ENCODE data around the gene TMEM161A. TPM values are rescaled to one million over a fixed set of nuclear protein-coding genes. Genes with fewer than 3 reads are reported as not detected.

The TMEM161A gene
- total and polyA plus RNA-seq, 2 of the 13 experiments (the other 11 are each of a cell fraction or from before 2014, with no cell fraction given), result 25.9 to 31.4 TPM

DNA sequence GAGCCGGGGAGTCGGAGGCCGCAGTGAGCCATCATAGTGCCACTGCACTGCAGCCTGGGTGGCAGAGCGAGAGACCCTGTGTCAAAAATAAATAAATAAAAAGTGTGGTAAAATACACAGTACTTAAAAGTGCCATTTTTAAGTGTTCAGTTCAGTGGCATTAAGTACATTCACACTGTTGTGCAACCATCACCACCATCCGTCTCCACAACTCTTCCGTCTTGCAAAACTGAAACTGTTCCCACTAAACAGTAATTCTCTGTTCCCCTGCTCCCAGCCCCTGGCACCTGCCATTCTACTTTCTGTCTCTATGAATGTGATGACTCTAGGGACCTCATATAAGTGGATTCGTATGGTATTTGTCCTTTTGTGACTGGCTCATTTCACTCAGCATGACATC is 61.2 kb downstream of the TMEM161A start (continued):
- TF ChIP-seq, protein P1, sequence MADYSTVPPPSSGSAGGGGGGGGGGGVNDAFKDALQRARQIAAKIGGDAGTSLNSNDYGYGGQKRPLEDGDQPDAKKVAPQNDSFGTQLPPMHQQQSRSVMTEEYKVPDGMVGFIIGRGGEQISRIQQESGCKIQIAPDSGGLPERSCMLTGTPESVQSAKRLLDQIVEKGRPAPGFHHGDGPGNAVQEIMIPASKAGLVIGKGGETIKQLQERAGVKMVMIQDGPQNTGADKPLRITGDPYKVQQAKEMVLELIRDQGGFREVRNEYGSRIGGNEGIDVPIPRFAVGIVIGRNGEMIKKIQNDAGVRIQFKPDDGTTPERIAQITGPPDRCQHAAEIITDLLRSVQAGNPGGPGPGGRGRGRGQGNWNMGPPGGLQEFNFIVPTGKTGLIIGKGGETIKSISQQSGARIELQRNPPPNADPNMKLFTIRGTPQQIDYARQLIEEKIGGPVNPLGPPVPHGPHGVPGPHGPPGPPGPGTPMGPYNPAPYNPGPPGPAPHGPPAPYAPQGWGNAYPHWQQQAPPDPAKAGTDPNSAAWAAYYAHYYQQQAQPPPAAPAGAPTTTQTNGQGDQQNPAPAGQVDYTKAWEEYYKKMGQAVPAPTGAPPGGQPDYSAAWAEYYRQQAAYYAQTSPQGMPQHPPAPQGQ (CRISPR knock-in tag; IDR thresholded peaks at IDR 0.05; ENCODE audit: borderline replicate concordance), result no peak
- TF ChIP-seq CBFB (CRISPR knock-in tag; IDR thresholded peaks at IDR 0.05) (no peak), TBP (CRISPR knock-in tag; IDR thresholded peaks at IDR 0.05) (no peak)

DNA sequence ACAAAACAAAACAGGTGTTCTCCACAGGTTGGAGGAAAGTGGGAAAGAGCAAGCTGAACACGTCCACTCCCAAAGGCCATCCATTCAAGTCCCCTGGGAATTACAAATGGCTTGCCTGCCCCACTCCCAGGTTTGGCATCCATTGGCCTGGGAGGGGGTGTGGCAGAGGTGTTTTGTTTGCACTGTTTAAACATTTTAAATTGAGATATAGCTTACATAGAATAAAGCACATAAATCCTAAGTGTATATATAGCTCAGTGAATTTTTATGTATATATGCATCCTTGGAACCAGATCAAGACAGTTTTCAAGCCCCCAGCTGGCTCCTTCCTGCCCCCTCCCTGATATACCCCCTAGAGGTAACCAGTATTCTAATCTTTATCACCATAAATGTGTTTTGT is 61.8 kb downstream of the TMEM161A start:
- Histone ChIP-seq H3K27ac (ENCODE audit: extremely low read length, insufficient read depth, low read length) (no peak overlapping the region), H3K4me3 (replicated peaks in 1 of 3; ENCODE audit: insufficient read depth in 1 of 3, low read depth in 2 of 3, low read length in 3 of 3) (no peak overlapping the region), H3K4me2 (ENCODE audit: low read depth, low read length) (no peak overlapping the region), H3K9me3 (ENCODE audit: low read length) (no peaks in the 10 kb centered on the region), H3K9ac (ENCODE audit: insufficient read depth, low read depth, low read length) (no peak overlapping the region), H3K4me1 (ENCODE audit: insufficient read depth, low read length) (no peaks in the 10 kb centered on the region), H3K27me3 (ENCODE audit: control insufficient read depth in 1 of 2, insufficient read depth in 2 of 2, low read length in 2 of 2) (no peaks in the 10 kb centered on the region), H4K20me1 (ENCODE audit: insufficient read depth, low read length) (no peaks in the 10 kb centered on the region), H2AFZ (ENCODE audit: low read length) (no peak overlapping the region), H3K36me3 (replicated peaks in 1 of 2; ENCODE audit: control insufficient read depth in 1 of 2, insufficient read depth in 2 of 2, low read length in 2 of 2) (peaks cover 0 to 5% of the 10 kb centered on the region in 2 experiments; a peak in 3 of 5 replicates), H3K79me2 (ENCODE audit: insufficient read depth, low read length) (no peaks in the 10 kb centered on the region)
- CTCF ChIA-PET (ENCODE audit: low intra/inter-chr PET ratio, low total read pairs), result no interaction called here
- in situ Hi-C loops (cut with HindIII; ENCODE audit: extremely low pct_ligation_motif_present, low pct_unique_long_range_greater_than_20kb) (no loop called here), intact Hi-C loops (cut with micrococcal nuclease; ENCODE audit: unreplicated experiment) (no loop called here)
- POLR2A ChIA-PET, result interaction anchor here (1.2 kb wide), 1 partner anchor 23 kb away, joined by 3 read pairs; no protein-coding TSS in a partner anchor
- no TSS peak for BruUV-seq (replicated peaks)
- DNase-seq (ENCODE audit: low spot score) (no peak), ATAC-seq (no peak), FAIRE-seq (no peak)
- TF ChIP-seq, protein P2, sequence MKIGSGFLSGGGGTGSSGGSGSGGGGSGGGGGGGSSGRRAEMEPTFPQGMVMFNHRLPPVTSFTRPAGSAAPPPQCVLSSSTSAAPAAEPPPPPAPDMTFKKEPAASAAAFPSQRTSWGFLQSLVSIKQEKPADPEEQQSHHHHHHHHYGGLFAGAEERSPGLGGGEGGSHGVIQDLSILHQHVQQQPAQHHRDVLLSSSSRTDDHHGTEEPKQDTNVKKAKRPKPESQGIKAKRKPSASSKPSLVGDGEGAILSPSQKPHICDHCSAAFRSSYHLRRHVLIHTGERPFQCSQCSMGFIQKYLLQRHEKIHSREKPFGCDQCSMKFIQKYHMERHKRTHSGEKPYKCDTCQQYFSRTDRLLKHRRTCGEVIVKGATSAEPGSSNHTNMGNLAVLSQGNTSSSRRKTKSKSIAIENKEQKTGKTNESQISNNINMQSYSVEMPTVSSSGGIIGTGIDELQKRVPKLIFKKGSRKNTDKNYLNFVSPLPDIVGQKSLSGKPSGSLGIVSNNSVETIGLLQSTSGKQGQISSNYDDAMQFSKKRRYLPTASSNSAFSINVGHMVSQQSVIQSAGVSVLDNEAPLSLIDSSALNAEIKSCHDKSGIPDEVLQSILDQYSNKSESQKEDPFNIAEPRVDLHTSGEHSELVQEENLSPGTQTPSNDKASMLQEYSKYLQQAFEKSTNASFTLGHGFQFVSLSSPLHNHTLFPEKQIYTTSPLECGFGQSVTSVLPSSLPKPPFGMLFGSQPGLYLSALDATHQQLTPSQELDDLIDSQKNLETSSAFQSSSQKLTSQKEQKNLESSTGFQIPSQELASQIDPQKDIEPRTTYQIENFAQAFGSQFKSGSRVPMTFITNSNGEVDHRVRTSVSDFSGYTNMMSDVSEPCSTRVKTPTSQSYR (CRISPR knock-in tag; IDR thresholded peaks at IDR 0.05; ENCODE audit: borderline replicate concordance), result no peak
- TF ChIP-seq ZNF296 (CRISPR knock-in tag; conservative IDR thresholded peaks at IDR 0.05), result no peak
- TF ChIP-seq, protein P3, sequence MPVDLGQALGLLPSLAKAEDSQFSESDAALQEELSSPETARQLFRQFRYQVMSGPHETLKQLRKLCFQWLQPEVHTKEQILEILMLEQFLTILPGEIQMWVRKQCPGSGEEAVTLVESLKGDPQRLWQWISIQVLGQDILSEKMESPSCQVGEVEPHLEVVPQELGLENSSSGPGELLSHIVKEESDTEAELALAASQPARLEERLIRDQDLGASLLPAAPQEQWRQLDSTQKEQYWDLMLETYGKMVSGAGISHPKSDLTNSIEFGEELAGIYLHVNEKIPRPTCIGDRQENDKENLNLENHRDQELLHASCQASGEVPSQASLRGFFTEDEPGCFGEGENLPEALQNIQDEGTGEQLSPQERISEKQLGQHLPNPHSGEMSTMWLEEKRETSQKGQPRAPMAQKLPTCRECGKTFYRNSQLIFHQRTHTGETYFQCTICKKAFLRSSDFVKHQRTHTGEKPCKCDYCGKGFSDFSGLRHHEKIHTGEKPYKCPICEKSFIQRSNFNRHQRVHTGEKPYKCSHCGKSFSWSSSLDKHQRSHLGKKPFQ (CRISPR knock-in tag; IDR thresholded peaks at IDR 0.05; ENCODE audit: insufficient replicate concordance), result no peak
- TF ChIP-seq, protein P4, sequence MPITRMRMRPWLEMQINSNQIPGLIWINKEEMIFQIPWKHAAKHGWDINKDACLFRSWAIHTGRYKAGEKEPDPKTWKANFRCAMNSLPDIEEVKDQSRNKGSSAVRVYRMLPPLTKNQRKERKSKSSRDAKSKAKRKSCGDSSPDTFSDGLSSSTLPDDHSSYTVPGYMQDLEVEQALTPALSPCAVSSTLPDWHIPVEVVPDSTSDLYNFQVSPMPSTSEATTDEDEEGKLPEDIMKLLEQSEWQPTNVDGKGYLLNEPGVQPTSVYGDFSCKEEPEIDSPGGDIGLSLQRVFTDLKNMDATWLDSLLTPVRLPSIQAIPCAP (CRISPR knock-in tag; IDR thresholded peaks at IDR 0.05; ENCODE audit: low read depth), result no peak
- TF ChIP-seq ZNF550 (CRISPR knock-in tag; IDR thresholded peaks at IDR 0.05; ENCODE audit: borderline replicate concordance), result no peak
- TF ChIP-seq, protein P5, sequence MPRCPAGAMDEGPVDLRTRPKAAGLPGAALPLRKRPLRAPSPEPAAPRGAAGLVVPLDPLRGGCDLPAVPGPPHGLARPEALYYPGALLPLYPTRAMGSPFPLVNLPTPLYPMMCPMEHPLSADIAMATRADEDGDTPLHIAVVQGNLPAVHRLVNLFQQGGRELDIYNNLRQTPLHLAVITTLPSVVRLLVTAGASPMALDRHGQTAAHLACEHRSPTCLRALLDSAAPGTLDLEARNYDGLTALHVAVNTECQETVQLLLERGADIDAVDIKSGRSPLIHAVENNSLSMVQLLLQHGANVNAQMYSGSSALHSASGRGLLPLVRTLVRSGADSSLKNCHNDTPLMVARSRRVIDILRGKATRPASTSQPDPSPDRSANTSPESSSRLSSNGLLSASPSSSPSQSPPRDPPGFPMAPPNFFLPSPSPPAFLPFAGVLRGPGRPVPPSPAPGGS (CRISPR knock-in tag; IDR thresholded peaks at IDR 0.05), result no peak
- no peak for TF ChIP-seq TAF1 (CRISPR knock-in tag; IDR thresholded peaks at IDR 0.05)
- TF ChIP-seq ZNF431 (CRISPR knock-in tag; IDR thresholded peaks at IDR 0.05; ENCODE audit: borderline replicate concordance, low read depth), result no peak
- TF ChIP-seq CBX1 (IDR thresholded peaks at IDR 0.05; ENCODE audit: low read depth), result no peak
- WGBS (ENCODE audit: low lambda C conversion rate), result 100% methylated on average over 1 of the region's 1 CpG
